ENCODE data around the gene KRTAP4-8. TPM values are rescaled to one million over a fixed set of nuclear protein-coding genes. Genes with fewer than 3 reads are reported as not detected.
"Not testable (repeated sequence)": the region's sequence is repeated elsewhere in the genome, so short reads cannot be mapped to it uniquely, and the experiment has no call there.

KRTAP4-8 gene
- total RNA-seq, 2 experiments from 2014 or later = not detected

GRCh38 chr17:41063449-41063848 is 34.5 kb downstream of the KRTAP4-8 start:
- Histone ChIP-seq H3K79me2 (ENCODE audit: insufficient read depth, low read depth, low read length) (no peaks in the 10 kb centered on the region), H2AFZ (ENCODE audit: low read length) (no peak overlapping the region), H3K36me3 (ENCODE audit: insufficient read depth, low read length) (no peaks in the 10 kb centered on the region), H3K4me3 (ENCODE audit: low read depth, low read length, poor library complexity, severe bottlenecking) (no peak overlapping the region), H3K9me3 (ENCODE audit: low read length) (no peaks in the 10 kb centered on the region), H3K27ac (ENCODE audit: low read depth, low read length, poor library complexity, severe bottlenecking) (no peak overlapping the region), H3K9me2 (ENCODE audit: insufficient read depth, low read length) (no peaks in the 10 kb centered on the region), H3K4me1 (ENCODE audit: insufficient read depth, low read length, poor library complexity, severe bottlenecking) (no peaks in the 10 kb centered on the region), H4K20me1 (ENCODE audit: insufficient read depth, low read length) (no peaks in the 10 kb centered on the region), H3K4me2 (ENCODE audit: low read length) (no peak overlapping the region)
- no peak for DNase-seq (ENCODE audit: low spot score)
- TF ChIP-seq CTCF (conservative IDR thresholded peaks at IDR 0.05; ENCODE audit: low read length) = no peak
- no peak for TF ChIP-seq EZH2phosphoT487 (IDR thresholded peaks at IDR 0.05; ENCODE audit: borderline replicate concordance, low read depth, low read length)
- intact Hi-C loops (cut with micrococcal nuclease; ENCODE audit: unreplicated experiment) = no loop called here
- BruUV-seq (replicated peaks) = no TSS peak
- ChIA-PET POLR2A (no interaction called here), CTCF (ENCODE audit: unreplicated experiment) (no interaction called here)

DNA sequence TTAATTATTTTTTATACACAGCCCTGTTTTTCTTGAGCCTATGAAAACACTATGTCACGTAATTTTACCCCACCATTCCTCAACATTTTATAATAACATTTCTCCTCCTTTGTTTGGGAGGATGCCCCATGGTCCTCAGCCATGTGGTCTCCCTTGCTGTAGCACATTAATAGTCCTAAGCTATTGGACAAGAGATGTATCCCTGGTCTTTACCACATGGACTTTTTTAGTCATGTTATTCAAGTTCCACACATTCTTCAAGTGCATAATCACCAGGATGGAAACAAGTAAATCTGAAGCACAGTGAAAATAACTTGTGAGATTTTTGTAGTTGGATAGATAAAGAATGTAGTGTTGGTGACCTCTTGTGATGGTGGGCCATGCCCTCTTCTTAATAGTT is 36.0 kb downstream of the KRTAP4-8 start:
- Histone ChIP-seq H3K4me3 (ENCODE audit: low read depth, low read length, poor library complexity, severe bottlenecking) (no peak overlapping the region), H3K79me2 (ENCODE audit: insufficient read depth, low read depth, low read length) (no peaks in the 10 kb centered on the region), H2AFZ (ENCODE audit: low read length) (no peak overlapping the region), H3K9me2 (ENCODE audit: insufficient read depth, low read length) (no peaks in the 10 kb centered on the region), H3K27ac (ENCODE audit: low read depth, low read length, poor library complexity, severe bottlenecking) (no peak overlapping the region), H4K20me1 (ENCODE audit: insufficient read depth, low read length) (no peaks in the 10 kb centered on the region), H3K36me3 (ENCODE audit: insufficient read depth, low read length) (no peaks in the 10 kb centered on the region), H3K4me1 (ENCODE audit: insufficient read depth, low read length, poor library complexity, severe bottlenecking) (no peaks in the 10 kb centered on the region), H3K9me3 (ENCODE audit: low read length) (no peaks in the 10 kb centered on the region), H3K4me2 (ENCODE audit: low read length) (no peak overlapping the region)
- TF ChIP-seq CTCF (conservative IDR thresholded peaks at IDR 0.05; ENCODE audit: low read length) = no peak
- no peak for TF ChIP-seq EZH2phosphoT487 (IDR thresholded peaks at IDR 0.05; ENCODE audit: borderline replicate concordance, low read depth, low read length)
- BruUV-seq (replicated peaks) = no TSS peak
- intact Hi-C loops (cut with micrococcal nuclease; ENCODE audit: unreplicated experiment) = no loop called here
- POLR2A ChIA-PET = no interaction called here
- DNase-seq (ENCODE audit: low spot score) = no peak
- CTCF ChIA-PET (ENCODE audit: unreplicated experiment) = interaction anchor here (0.6 kb wide), 1 partner anchor 116 kb away, joined by 3 read pairs; the partner anchor contains the start of gene KRTAP4-2

DNA sequence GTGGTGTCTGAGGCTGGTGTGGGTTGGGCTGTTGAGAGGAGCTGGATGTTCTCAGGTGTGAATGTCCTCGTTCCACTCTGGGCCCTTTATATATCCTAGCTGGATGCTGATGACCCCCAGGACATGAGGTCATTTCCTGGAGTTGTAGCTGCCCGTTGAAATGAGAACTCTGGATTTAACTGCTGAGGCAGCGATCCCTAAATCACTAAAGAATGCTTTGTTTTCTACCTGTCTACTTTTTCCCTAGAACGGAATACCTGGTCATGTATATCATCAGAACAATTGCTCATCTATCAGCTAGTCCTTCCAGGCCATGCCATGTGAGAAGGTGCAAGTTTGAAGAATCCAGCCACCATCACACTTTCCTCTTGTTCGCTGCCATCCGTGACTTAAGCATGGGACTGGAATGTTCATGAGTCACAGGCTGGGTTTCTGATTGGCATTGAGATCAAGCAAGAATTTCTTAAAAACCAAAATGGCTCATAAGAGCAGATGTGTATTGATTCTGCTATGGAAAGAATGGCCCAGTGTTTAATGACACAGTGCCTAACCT is 37.8 kb downstream of the KRTAP4-8 start, which contains the start of gene KRTAP2-3:
KRTAP2-3 (minus strand) TSS at position 63 of the 553 bp plus-strand sequence. CDS start 64 bp downstream, outside the sequence.
- H2AFZ ChIP-seq (ENCODE audit: low read length) = no peak within 1 kb of the TSS
- DNase-seq (ENCODE audit: low spot score) = no peak
- no peak within 1 kb of the TSS for H3K4me3 ChIP-seq (ENCODE audit: low read depth, low read length, poor library complexity, severe bottlenecking)
- H4K20me1 ChIP-seq (ENCODE audit: insufficient read depth, low read length) = no peaks in the 10 kb centered on the region
- CTCF ChIA-PET (ENCODE audit: unreplicated experiment) = no interaction called here
- H3K79me2 ChIP-seq (ENCODE audit: insufficient read depth, low read depth, low read length) = no peaks in the 10 kb centered on the region
- POLR2A ChIA-PET = no interaction called here
- TF ChIP-seq CTCF (conservative IDR thresholded peaks at IDR 0.05; ENCODE audit: low read length) = no peak
- no peak for TF ChIP-seq EZH2phosphoT487 (IDR thresholded peaks at IDR 0.05; ENCODE audit: borderline replicate concordance, low read depth, low read length)
- no peaks in the 10 kb centered on the region for H3K4me1 ChIP-seq (ENCODE audit: insufficient read depth, low read length, poor library complexity, severe bottlenecking)
- no peak within 1 kb of the TSS for H3K4me2 ChIP-seq (ENCODE audit: low read length)
- H3K36me3 ChIP-seq (ENCODE audit: insufficient read depth, low read length) = no peaks in the 10 kb centered on the region
- H3K9me2 ChIP-seq (ENCODE audit: insufficient read depth, low read length) = no peaks in the 10 kb centered on the region
- no TSS peak for BruUV-seq (replicated peaks)
- intact Hi-C loops (cut with micrococcal nuclease; ENCODE audit: unreplicated experiment) = no loop called here
- H3K27ac ChIP-seq (ENCODE audit: low read depth, low read length, poor library complexity, severe bottlenecking) = no peak within 1 kb of the TSS
- no peaks in the 10 kb centered on the region for H3K9me3 ChIP-seq (ENCODE audit: low read length)

DNA sequence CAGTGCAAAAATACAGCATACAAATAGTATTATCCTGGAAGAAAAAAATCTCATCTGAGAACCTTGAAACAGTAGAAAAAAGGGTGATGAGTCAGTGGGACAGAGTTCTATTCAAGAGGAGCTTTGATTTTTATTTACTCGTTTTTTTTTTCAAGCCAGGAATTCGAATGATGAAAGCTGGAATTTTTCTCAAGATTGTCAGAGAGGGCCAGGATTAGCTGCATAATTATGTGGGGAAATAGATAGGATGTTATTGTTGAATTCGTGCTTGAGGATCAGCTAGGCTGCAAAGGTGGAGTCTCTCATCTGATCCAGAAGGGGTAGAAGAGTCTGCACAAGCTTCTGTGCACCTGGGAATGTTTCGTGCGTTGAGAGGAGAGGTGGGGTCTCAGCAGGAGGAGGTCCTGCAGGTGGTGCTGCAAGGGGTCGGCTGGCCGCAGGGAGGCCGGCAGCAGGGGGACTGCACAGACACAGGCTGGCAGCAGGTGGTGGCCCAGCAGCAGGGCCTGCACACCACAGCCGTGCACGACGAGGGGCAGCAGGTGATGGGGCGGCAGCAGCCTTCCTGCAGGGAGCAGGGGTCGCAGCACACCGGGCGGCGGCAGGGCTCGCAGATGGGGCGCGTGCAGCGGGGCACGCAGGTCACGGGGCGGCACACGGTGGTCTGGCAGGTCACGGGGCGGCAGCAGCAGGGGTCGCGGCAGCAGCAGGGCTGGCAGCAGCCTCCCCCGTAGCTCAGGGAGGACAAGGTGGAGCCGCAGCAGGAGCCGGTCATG is 38.5 kb downstream of the KRTAP4-8 start:
- H3K4me2 ChIP-seq (ENCODE audit: low read length); BruUV-seq (replicated peaks); H3K4me3 ChIP-seq (ENCODE audit: low read depth, low read length, poor library complexity, severe bottlenecking); H3K9me2 ChIP-seq (ENCODE audit: insufficient read depth, low read length); DNase-seq (ENCODE audit: low spot score); H3K9me3 ChIP-seq (ENCODE audit: low read length); intact Hi-C loops (cut with micrococcal nuclease; ENCODE audit: unreplicated experiment); H4K20me1 ChIP-seq (ENCODE audit: insufficient read depth, low read length); CTCF ChIA-PET (ENCODE audit: unreplicated experiment); H3K79me2 ChIP-seq (ENCODE audit: insufficient read depth, low read depth, low read length); H3K36me3 ChIP-seq (ENCODE audit: insufficient read depth, low read length); H3K4me1 ChIP-seq (ENCODE audit: insufficient read depth, low read length, poor library complexity, severe bottlenecking); H3K27ac ChIP-seq (ENCODE audit: low read depth, low read length, poor library complexity, severe bottlenecking); H2AFZ ChIP-seq (ENCODE audit: low read length): not testable (repeated sequence)
- POLR2A ChIA-PET = interaction anchor here (0.6 to 0.7 kb wide), 2 partner anchors 16 to 283 kb away, joined by 3 to 4 read pairs; no protein-coding TSS in a partner anchor

Data from OCI-LY7 (cell line).